HUDEP-2 (cell line): Measurements from ENCODE around the gene SCAMP5.

ENCODE experiments used
- DNase-seq, 76 experiments: peaks; one replicate each; lab custom pipeline; 2025; ENCODE audit not compliant: unreplicated experiment in 76 of 76; lab: John Stamatoyannopoulos, UW

SCAMP5 gene

GRCh38 chr15:74967670-74968069 lies 27.7 kb upstream of the SCAMP5 start:
- no peak for DNase-seq

- DNase-seq, result peak in 1 of 76 experiments; percentile 5
Observed at GRCh38 chr15:74976159-74976558, 19.2 kb upstream of the SCAMP5 start.

- no peak for DNase-seq
Observed at GRCh38 chr15:74977599-74977998, 17.8 kb upstream of the SCAMP5 start.

GRCh38 chr15:74978077-74978476 lies 17.3 kb upstream of the SCAMP5 start:
- no peak for DNase-seq

- no peak for DNase-seq
Observed at GRCh38 chr15:74978503-74978902, 16.9 kb upstream of the SCAMP5 start.

GRCh38 chr15:74982183-74982582 lies 13.2 kb upstream of the SCAMP5 start:
- DNase-seq, result no peak

- DNase-seq, result no peak
Observed at GRCh38 chr15:74983725-74984231, 11.6 kb upstream of the SCAMP5 start.

- peak in 30 of 76 experiments; percentile 3 to 50 (median 18) for DNase-seq
Observed at GRCh38 chr15:74988007-74988800, 7.2 kb upstream of the SCAMP5 start.

- DNase-seq, result no peak
Observed at GRCh38 chr15:74989527-74989926, 5.8 kb upstream of the SCAMP5 start.

GRCh38 chr15:74992619-74993018 lies 2.7 kb upstream of the SCAMP5 start:
- no peak for DNase-seq

- no peak for DNase-seq
Observed at GRCh38 chr15:74994236-74994635, 1.1 kb upstream of the SCAMP5 start.

- DNase-seq, result no peak
Observed at GRCh38 chr15:74994685-74995084, 678 bp upstream of the SCAMP5 start.

GRCh38 chr15:74995779-74996765 lies 709 bp downstream of the SCAMP5 start:
- no peak for DNase-seq

- no peak for DNase-seq
Observed at GRCh38 chr15:74997141-74997540, 1.8 kb downstream of the SCAMP5 start.

GRCh38 chr15:74997543-74997942 lies 2.2 kb downstream of the SCAMP5 start:
- no peak for DNase-seq

GRCh38 chr15:75001310-75001709 lies 5.9 kb downstream of the SCAMP5 start:
- DNase-seq, result no peak

- DNase-seq, result no peak
Observed at GRCh38 chr15:75002398-75002797, 7.0 kb downstream of the SCAMP5 start.

GRCh38 chr15:75007216-75007615 lies 11.9 kb downstream of the SCAMP5 start:
- DNase-seq, result no peak

- no peak for DNase-seq
Observed at GRCh38 chr15:75008221-75008625, 12.9 kb downstream of the SCAMP5 start.

GRCh38 chr15:75008629-75009326 lies 13.4 kb downstream of the SCAMP5 start:
- no peak for DNase-seq

- DNase-seq, result no peak
Observed at GRCh38 chr15:75016431-75016830, 21.1 kb downstream of the SCAMP5 start.
